GM12874 (cell line): ENCODE data around the gene IGF2BP3.

Experiments
- TF ChIP-seq, protein P1 (sequence below): IDR thresholded peaks from 2 replicates; pipeline ENCODE4 v1.5.1; 2011; ENCODE audit warnings: low read depth, mild to moderate bottlenecking, control low read depth, low read length, moderate library complexity; ENCODE audit not compliant: insufficient read depth

The IGF2BP3 gene

GRCh38 chr7:23380961-23381360 lies 89.3 kb downstream of the IGF2BP3 start:
- TF ChIP-seq, protein P1, sequence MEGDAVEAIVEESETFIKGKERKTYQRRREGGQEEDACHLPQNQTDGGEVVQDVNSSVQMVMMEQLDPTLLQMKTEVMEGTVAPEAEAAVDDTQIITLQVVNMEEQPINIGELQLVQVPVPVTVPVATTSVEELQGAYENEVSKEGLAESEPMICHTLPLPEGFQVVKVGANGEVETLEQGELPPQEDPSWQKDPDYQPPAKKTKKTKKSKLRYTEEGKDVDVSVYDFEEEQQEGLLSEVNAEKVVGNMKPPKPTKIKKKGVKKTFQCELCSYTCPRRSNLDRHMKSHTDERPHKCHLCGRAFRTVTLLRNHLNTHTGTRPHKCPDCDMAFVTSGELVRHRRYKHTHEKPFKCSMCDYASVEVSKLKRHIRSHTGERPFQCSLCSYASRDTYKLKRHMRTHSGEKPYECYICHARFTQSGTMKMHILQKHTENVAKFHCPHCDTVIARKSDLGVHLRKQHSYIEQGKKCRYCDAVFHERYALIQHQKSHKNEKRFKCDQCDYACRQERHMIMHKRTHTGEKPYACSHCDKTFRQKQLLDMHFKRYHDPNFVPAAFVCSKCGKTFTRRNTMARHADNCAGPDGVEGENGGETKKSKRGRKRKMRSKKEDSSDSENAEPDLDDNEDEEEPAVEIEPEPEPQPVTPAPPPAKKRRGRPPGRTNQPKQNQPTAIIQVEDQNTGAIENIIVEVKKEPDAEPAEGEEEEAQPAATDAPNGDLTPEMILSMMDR = no peak

DNA sequence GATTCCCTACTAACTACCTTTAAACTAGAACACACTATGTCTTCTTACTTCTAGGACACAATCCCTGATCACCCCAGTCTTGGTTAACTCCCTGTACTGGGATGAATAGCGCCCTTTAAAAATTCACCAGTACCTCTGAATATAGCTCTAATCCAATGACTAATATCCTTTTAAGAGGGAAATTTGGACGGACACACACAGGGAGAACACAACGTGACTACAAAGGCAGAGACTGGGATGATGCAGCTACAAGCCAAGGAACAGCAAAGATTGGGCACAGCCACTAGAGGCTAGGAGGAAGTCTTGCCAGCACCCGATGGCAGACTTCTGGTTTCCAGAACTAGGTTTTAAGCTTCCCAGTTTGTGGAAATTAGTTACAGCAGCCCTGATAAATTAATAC lies 89.7 kb downstream of the IGF2BP3 start:
- TF ChIP-seq, protein P1 = no peak

DNA sequence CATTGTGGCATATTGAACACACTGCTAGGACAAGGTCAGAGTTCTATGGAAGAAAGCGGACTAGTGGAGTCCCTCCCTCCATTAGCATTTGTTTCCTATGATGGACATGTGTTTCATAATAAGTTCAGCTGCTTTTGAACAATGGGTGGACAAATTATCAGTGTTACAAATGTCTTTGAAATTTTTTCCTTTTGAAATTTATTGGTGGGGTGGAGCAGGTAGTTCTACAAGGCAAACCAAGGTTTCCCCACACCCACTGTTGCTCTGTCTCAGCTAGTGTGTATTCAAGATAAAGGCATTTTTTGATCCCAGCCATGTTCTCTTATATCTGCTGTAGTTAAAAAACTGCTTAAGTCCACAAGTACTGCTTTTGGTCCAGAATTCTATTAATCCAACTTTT lies 91.3 kb downstream of the IGF2BP3 start:
- TF ChIP-seq, protein P1 = no peak

- TF ChIP-seq, protein P1 = no peak
Observed at GRCh38 chr7:23377134-23377533, 93.2 kb downstream of the IGF2BP3 start.

DNA sequence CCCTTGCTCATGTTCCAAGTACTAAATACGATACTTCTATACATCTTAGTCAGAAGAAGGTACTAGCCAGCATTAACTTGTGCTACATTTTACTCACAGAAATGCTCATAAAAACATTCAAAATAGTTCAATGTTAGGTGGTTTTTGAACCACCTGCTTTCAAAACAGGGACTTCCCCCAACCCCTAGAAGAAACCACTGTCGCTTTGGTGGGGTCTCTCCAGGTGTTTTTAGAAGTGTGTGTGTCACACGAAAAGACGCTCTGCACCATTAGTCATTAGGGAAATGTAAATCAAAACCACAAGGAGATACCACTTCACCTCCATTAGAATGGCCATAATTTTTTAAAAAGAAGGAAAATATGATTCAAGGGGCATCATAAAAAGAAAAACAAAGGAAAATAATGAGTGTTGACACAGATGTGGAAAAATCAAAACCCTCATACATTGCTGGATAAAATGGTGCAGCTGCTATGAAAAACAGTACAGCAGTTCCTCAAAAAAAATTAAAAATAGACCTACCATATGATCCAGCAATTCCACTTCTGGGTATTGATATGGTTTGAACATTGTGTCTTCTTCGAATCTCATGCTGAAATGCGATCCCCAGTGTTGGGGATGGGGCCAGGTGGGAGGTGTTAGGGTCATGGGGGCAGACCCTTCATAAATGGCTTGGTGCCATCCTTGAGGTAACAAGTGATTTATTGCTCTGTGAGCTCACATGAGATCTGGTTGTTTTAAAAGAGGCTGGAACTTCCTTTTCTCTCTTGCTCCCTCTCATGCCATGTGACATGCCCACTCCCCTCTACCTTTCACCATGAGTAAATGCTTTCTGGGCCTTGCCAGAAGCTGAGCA lies 96.9 kb downstream of the IGF2BP3 start:
- TF ChIP-seq, protein P1 = no peak

GRCh38 chr7:23372611-23373010 lies 97.7 kb downstream of the IGF2BP3 start:
- TF ChIP-seq, protein P1 = no peak

DNA sequence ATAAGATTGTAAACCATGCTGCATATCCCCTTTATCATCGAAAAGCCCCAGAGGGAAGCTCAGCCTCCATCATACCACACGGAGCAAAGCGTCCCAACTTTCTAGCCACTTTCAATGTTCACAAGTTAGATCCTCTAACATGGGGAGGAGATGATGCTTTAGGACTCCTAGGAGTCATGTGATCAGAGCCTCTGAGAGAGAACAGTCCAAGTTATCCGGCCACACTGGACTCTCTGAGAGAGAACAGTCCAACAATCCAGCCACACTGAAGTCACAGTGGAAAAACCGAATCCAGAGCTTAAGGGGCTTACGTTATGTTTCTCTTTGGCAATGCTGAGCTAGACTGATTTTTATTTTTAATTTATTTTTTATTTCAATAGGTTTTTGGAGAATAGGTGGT lies 98.6 kb downstream of the IGF2BP3 start:
- TF ChIP-seq, protein P1 = no peak
